Stromal cell of bone marrow (primary cell): ENCODE results near the gene RELB.

Experiments used
- DNase-seq: peaks from one replicate; pipeline ENCODE4 v3.0.0-alpha.2; 2012; ENCODE audit warnings: low read depth

The RELB gene

GRCh38 chr19:45059258-45059965, 58.1 kb downstream of the RELB start:
- peak; percentile 48 for DNase-seq

GRCh38 chr19:45061965-45062364, 60.7 kb downstream of the RELB start:
- DNase-seq, result no peak

GRCh38 chr19:45063851-45064801, 62.9 kb downstream of the RELB start:
- no peak for DNase-seq

- DNase-seq, result no peak
Measured at GRCh38 chr19:45066921-45067661, 65.8 kb downstream of the RELB start.

- DNase-seq, result no peak
Measured at GRCh38 chr19:45068041-45068440, 66.8 kb downstream of the RELB start.

GRCh38 chr19:45069056-45069455, 67.8 kb downstream of the RELB start:
- no peak for DNase-seq

GRCh38 chr19:45070214-45070613, 69.0 kb downstream of the RELB start:
- no peak for DNase-seq

- DNase-seq, result no peak
Measured at GRCh38 chr19:45070861-45071544, 69.7 kb downstream of the RELB start.

GRCh38 chr19:45071545-45071938, 70.3 kb downstream of the RELB start:
- DNase-seq, result no peak

GRCh38 chr19:45071969-45072790, 70.9 kb downstream of the RELB start:
- no peak for DNase-seq

GRCh38 chr19:45074744-45075300, 73.6 kb downstream of the RELB start:
- no peak for DNase-seq

- no peak for DNase-seq
Measured at GRCh38 chr19:45075301-45076028, 74.2 kb downstream of the RELB start.

- DNase-seq, result no peak
Measured at GRCh38 chr19:45076029-45076850, 75.0 kb downstream of the RELB start, which contains the start of gene ZNF296. ZNF296 (minus strand) TSS chr19:45076478; CDS start chr19:45076373, 105 bp downstream.

- no peak for DNase-seq
Measured at GRCh38 chr19:45076851-45077730, 75.8 kb downstream of the RELB start.

- DNase-seq, result no peak
Measured at GRCh38 chr19:45078390-45079062, 77.3 kb downstream of the RELB start.

GRCh38 chr19:45079063-45079910, 78.0 kb downstream of the RELB start, which contains the start of gene GEMIN7:
GEMIN7 (plus strand) TSS chr19:45079260; CDS start chr19:45090115, 10,855 bp downstream.
- DNase-seq, result peak; percentile 37
